Nephron (organoid): ENCODE measurements around the gene KLHL28.
A peak's percentile ranks its signal among the peaks of the same experiment; 100 is the strongest.

Experiments
- H3K27ac Mint-ChIP-seq, 3 experiments: 2 replicates each; pipeline ENCODE4 v1.8.0; 2020; ENCODE audit warnings: mixed read lengths in 3 of 3, mild to moderate bottlenecking in 2 of 3, moderate library complexity in 1 of 3
- H3K27me3 Mint-ChIP-seq: 2 replicates; pipeline ENCODE4 v1.8.0; 2021; ENCODE audit warnings: low read depth, mild to moderate bottlenecking, moderate library complexity, mixed read lengths
- H3K36me3 Mint-ChIP-seq: 2 replicates; pipeline ENCODE4 v1.8.0; 2020; ENCODE audit warnings: low read depth, mixed read lengths
- H3K4me1 Mint-ChIP-seq: 2 replicates; pipeline ENCODE4 v1.8.0; 2020; ENCODE audit warnings: mixed read lengths
- H3K4me3 Mint-ChIP-seq, 3 experiments: 2 replicates each; pipeline ENCODE4 v1.8.0; 2020; ENCODE audit warnings: mild to moderate bottlenecking in 3 of 3, mixed read lengths in 3 of 3, moderate library complexity in 2 of 3
- H3K9me3 Mint-ChIP-seq: 2 replicates; pipeline ENCODE4 v1.8.0; 2020; ENCODE audit warnings: mixed read lengths
- CTCF ChIP-seq, 3 experiments: fragments of 200-600 bp; sonication (generic); IDR thresholded peaks; one replicate each; pipeline ENCODE4 v1.5.0; 2021; ENCODE audit warnings: antibody characterized with exemption in 3 of 3; ENCODE audit not compliant: unreplicated experiment in 3 of 3

The KLHL28 gene, protein sequence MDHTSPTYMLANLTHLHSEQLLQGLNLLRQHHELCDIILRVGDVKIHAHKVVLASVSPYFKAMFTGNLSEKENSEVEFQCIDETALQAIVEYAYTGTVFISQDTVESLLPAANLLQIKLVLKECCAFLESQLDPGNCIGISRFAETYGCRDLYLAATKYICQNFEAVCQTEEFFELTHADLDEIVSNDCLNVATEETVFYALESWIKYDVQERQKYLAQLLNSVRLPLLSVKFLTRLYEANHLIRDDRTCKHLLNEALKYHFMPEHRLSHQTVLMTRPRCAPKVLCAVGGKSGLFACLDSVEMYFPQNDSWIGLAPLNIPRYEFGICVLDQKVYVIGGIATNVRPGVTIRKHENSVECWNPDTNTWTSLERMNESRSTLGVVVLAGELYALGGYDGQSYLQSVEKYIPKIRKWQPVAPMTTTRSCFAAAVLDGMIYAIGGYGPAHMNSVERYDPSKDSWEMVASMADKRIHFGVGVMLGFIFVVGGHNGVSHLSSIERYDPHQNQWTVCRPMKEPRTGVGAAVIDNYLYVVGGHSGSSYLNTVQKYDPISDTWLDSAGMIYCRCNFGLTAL

GRCh38 chr14:44961554-44962333 is at the start of gene KLHL28, which contains the start of gene TOGARAM1:
TSS of gene KLHL28 (minus strand) at chr14:44961947. CDS start at chr14:44945928, 16,019 bp downstream.
TSS of gene TOGARAM1 (plus strand) at chr14:44962190. CDS start at chr14:44962422, 232 bp downstream.
- H3K27me3 Mint-ChIP-seq = no peaks in the 10 kb centered on the region
- no peaks in the 10 kb centered on the region for H3K9me3 Mint-ChIP-seq
- H3K4me3 Mint-ChIP-seq = no peak within 1 kb of the TSS
- peaks cover 33% of the 10 kb centered on the region for H3K4me1 Mint-ChIP-seq
- TF ChIP-seq CTCF (IDR thresholded peaks at IDR 0.05; ENCODE audit: unreplicated experiment in 3 of 3) = no peak
- no peak within 1 kb of the TSS for H3K27ac Mint-ChIP-seq
- H3K36me3 Mint-ChIP-seq = peaks cover 4% of the 10 kb centered on the region

GRCh38 chr14:45003924-45004323 is 42.2 kb upstream of the KLHL28 start:
- Mint-ChIP-seq H3K4me1 (no peaks in the 10 kb centered on the region), H3K27me3 (no peaks in the 10 kb centered on the region), H3K27ac (no peak overlapping the region), H3K4me3 (no peak overlapping the region), H3K36me3 (peaks cover 34% of the 10 kb centered on the region), H3K9me3 (no peaks in the 10 kb centered on the region)
- no peak for TF ChIP-seq CTCF (IDR thresholded peaks at IDR 0.05; ENCODE audit: unreplicated experiment in 3 of 3)

- Mint-ChIP-seq H3K9me3 (no peaks in the 10 kb centered on the region), H3K27me3 (no peaks in the 10 kb centered on the region), H3K4me3 (no peak overlapping the region), H3K4me1 (no peaks in the 10 kb centered on the region), H3K27ac (no peak overlapping the region), H3K36me3 (peaks cover 33% of the 10 kb centered on the region)
- no peak for TF ChIP-seq CTCF (IDR thresholded peaks at IDR 0.05; ENCODE audit: unreplicated experiment in 3 of 3)
These were observed 34.1 kb upstream of the KLHL28 start for GRCh38 chr14:44995770-44996294.

GRCh38 chr14:44995196-44995595 is 33.4 kb upstream of the KLHL28 start:
- Mint-ChIP-seq H3K4me3 (no peak overlapping the region), H3K36me3 (peaks cover 28% of the 10 kb centered on the region), H3K27ac (no peak overlapping the region), H3K4me1 (no peaks in the 10 kb centered on the region), H3K9me3 (no peaks in the 10 kb centered on the region), H3K27me3 (no peaks in the 10 kb centered on the region)
- no peak for TF ChIP-seq CTCF (IDR thresholded peaks at IDR 0.05; ENCODE audit: unreplicated experiment in 3 of 3)

DNA sequence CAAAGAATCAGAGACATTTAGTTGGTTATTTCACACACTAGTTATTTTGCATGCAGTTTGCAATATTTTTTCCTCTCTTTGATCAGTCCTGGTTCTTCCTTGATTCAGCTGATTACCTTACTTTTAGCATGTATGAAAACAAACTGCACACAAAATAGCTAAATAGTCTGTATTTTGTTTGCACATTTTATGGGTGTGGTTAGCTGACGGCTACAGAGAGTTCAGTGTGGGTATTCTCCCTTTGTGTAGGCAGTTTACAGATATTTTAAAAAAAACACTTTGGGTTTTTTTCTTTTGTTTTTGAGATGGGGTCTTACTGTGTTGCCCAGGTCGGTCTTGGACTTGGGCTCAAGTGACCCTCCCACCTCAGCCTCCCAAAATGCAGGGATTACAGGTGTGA is 28.8 kb upstream of the KLHL28 start:
- TF ChIP-seq CTCF (IDR thresholded peaks at IDR 0.05; ENCODE audit: unreplicated experiment in 3 of 3) = no peak
- H3K27ac Mint-ChIP-seq = peak overlapping the region in 1 of 3 experiments; percentile 3
- H3K4me3 Mint-ChIP-seq = no peak overlapping the region
- no peaks in the 10 kb centered on the region for H3K36me3 Mint-ChIP-seq
- no peaks in the 10 kb centered on the region for H3K9me3 Mint-ChIP-seq
- peaks cover 3% of the 10 kb centered on the region for H3K4me1 Mint-ChIP-seq
- H3K27me3 Mint-ChIP-seq = no peaks in the 10 kb centered on the region
